ENCODE data around the gene RIOK2. TPM values are rescaled to one million over a fixed set of nuclear protein-coding genes. Genes with fewer than 3 reads are reported as not detected.

RIOK2 gene
- total RNA-seq, 1 experiment from 2014 or later = 42.9 TPM

- ChIA-PET POLR2A (ENCODE audit: low non-redundant PET) (no interaction called here), CTCF (no interaction called here)
- Histone ChIP-seq H3K27me3 (replicated peaks; ENCODE audit: insufficient read depth, low read depth, low read length, poor library complexity) (no peaks in the 10 kb centered on the region), H3K36me3 (ENCODE audit: insufficient read depth, low read length, poor library complexity, severe bottlenecking) (no peaks in the 10 kb centered on the region), H3K4me1 (ENCODE audit: insufficient read depth, low read length, poor library complexity, severe bottlenecking) (no peaks in the 10 kb centered on the region), H3K27ac (ENCODE audit: low read depth, low read length, poor library complexity, severe bottlenecking) (no peak overlapping the region), H3K9me3 (ENCODE audit: low read depth, low read length, poor library complexity, severe bottlenecking) (no peaks in the 10 kb centered on the region), H3K4me3 (ENCODE audit: low read depth, low read length, poor library complexity, severe bottlenecking) (no peak overlapping the region)
- intact Hi-C loops (cut with micrococcal nuclease; ENCODE audit: unreplicated experiment) = loop anchor here (10.0 kb wide), 1 partner anchor 311 kb away; no protein-coding TSS in a partner anchor
- DNase-seq (ENCODE audit: low spot score) = no peak
- no peak for TF ChIP-seq EZH2 (IDR thresholded peaks at IDR 0.05; ENCODE audit: borderline replicate concordance, low read depth, low read length, poor library complexity, severe bottlenecking)
- TF ChIP-seq, protein P1, sequence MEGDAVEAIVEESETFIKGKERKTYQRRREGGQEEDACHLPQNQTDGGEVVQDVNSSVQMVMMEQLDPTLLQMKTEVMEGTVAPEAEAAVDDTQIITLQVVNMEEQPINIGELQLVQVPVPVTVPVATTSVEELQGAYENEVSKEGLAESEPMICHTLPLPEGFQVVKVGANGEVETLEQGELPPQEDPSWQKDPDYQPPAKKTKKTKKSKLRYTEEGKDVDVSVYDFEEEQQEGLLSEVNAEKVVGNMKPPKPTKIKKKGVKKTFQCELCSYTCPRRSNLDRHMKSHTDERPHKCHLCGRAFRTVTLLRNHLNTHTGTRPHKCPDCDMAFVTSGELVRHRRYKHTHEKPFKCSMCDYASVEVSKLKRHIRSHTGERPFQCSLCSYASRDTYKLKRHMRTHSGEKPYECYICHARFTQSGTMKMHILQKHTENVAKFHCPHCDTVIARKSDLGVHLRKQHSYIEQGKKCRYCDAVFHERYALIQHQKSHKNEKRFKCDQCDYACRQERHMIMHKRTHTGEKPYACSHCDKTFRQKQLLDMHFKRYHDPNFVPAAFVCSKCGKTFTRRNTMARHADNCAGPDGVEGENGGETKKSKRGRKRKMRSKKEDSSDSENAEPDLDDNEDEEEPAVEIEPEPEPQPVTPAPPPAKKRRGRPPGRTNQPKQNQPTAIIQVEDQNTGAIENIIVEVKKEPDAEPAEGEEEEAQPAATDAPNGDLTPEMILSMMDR (conservative IDR thresholded peaks at IDR 0.05; ENCODE audit: low read depth, low read length) = no peak
- no TSS peak for BruUV-seq (replicated peaks)
These were observed 40.5 kb upstream of the RIOK2 start for GRCh38 chr5:97223596-97223995.

DNA sequence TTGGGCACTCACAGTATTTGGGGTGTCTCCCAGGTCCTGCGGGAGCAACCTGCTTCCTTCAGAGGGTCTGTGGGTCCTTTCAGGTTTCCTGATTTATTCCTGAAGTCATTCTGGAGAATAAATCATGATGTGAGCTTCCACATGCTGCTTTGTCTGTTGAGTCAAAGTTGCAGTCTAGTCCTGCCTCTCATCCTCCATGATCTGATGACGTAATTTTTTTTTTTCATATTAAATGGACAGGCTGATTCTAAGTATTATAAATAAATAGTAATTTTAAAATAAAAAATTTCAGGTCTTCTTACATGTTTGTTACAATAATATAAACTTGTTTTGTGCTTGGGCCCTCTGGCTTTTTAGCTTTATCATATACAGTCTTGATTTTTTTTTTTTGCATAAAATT, 26.3 kb upstream of the RIOK2 start:
- CTCF ChIA-PET = no interaction called here
- no peak overlapping the region for H3K4me3 ChIP-seq (ENCODE audit: low read depth, low read length, poor library complexity, severe bottlenecking)

DNA sequence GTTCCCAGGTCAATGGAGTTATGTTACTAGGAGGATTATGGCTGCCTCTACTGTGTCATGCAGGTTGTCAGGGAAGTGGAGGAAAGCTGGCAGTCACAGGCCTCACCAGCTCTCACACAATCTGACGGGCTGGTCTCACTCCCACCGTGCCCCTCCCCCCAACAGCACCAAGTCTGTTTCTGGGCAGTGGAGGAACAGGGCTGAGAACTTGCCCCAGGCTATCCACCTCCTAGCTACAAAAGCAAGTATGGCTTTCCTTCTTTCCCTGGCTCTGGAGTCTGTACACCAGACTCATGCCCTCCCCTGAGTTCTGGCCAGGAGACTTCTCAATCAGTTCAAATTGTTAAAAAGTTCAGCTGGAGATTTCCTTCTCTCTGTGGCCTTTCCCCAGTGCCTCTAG, 25.7 kb upstream of the RIOK2 start:
- intact Hi-C loops (cut with micrococcal nuclease; ENCODE audit: unreplicated experiment) = no loop called here
- Histone ChIP-seq H3K27me3 (replicated peaks; ENCODE audit: insufficient read depth, low read depth, low read length, poor library complexity) (no peaks in the 10 kb centered on the region), H3K36me3 (ENCODE audit: insufficient read depth, low read length, poor library complexity, severe bottlenecking) (no peaks in the 10 kb centered on the region), H3K4me3 (ENCODE audit: low read depth, low read length, poor library complexity, severe bottlenecking) (no peak overlapping the region), H3K4me1 (ENCODE audit: insufficient read depth, low read length, poor library complexity, severe bottlenecking) (no peaks in the 10 kb centered on the region), H3K27ac (ENCODE audit: low read depth, low read length, poor library complexity, severe bottlenecking) (no peak overlapping the region), H3K9me3 (ENCODE audit: low read depth, low read length, poor library complexity, severe bottlenecking) (no peaks in the 10 kb centered on the region)
- BruUV-seq (replicated peaks) = no TSS peak
- CTCF ChIA-PET = no interaction called here
- POLR2A ChIA-PET (ENCODE audit: low non-redundant PET) = no interaction called here
- DNase-seq (ENCODE audit: low spot score) = no peak
- TF ChIP-seq, protein P1 (conservative IDR thresholded peaks at IDR 0.05; ENCODE audit: low read depth, low read length) = no peak
- TF ChIP-seq EZH2 (IDR thresholded peaks at IDR 0.05; ENCODE audit: borderline replicate concordance, low read depth, low read length, poor library complexity, severe bottlenecking) = no peak

More for the DNA sequence above, 26.3 kb upstream of the RIOK2 start:
- no peak for TF ChIP-seq EZH2 (IDR thresholded peaks at IDR 0.05; ENCODE audit: borderline replicate concordance, low read depth, low read length, poor library complexity, severe bottlenecking)
- TF ChIP-seq, protein P1 (conservative IDR thresholded peaks at IDR 0.05; ENCODE audit: low read depth, low read length) = no peak
- intact Hi-C loops (cut with micrococcal nuclease; ENCODE audit: unreplicated experiment) = no loop called here
- no peak for DNase-seq (ENCODE audit: low spot score)
- Histone ChIP-seq H3K36me3 (ENCODE audit: insufficient read depth, low read length, poor library complexity, severe bottlenecking) (no peaks in the 10 kb centered on the region), H3K27ac (ENCODE audit: low read depth, low read length, poor library complexity, severe bottlenecking) (no peak overlapping the region), H3K4me1 (ENCODE audit: insufficient read depth, low read length, poor library complexity, severe bottlenecking) (no peaks in the 10 kb centered on the region), H3K9me3 (ENCODE audit: low read depth, low read length, poor library complexity, severe bottlenecking) (no peaks in the 10 kb centered on the region), H3K27me3 (replicated peaks; ENCODE audit: insufficient read depth, low read depth, low read length, poor library complexity) (no peaks in the 10 kb centered on the region)
- POLR2A ChIA-PET (ENCODE audit: low non-redundant PET) = no interaction called here
- BruUV-seq (replicated peaks) = no TSS peak
